Measurements from ENCODE around the gene TMPRSS7.

TMPRSS7 gene

DNA sequence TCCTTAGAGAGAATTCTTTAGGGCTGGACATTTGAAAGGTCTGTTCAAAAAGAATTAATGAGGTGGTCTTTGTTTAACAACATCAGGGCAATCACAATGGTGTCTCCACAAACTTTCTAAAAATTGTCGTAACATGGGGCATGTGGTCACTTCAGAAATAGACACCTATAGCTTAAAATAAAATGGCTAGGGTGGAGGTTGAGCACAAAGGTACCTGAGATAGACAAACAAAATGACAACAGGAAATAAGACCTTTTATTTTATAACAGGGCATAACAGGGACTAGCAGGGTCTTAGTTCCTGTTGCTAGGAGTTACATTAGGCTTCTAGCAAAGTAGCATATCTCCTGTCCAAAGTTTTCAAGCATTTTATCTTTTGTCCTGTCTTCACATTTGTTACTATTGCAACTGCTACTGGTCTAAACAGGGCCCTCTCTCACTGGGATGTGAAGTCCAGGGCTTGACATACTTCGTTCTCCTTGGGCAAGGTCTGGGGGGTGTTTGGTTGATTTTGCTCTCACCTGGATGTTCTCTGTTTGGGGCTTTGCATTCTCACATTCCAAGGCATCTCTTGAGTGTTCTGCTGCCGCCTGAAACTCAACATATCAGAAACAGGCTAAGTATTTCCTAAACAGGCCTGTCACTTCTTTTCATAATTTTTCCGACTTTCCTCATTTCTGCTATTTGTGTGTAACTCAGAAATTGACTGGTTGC is 95.5 kb downstream of the TMPRSS7 start:
- DNase-seq = no peak

DNA sequence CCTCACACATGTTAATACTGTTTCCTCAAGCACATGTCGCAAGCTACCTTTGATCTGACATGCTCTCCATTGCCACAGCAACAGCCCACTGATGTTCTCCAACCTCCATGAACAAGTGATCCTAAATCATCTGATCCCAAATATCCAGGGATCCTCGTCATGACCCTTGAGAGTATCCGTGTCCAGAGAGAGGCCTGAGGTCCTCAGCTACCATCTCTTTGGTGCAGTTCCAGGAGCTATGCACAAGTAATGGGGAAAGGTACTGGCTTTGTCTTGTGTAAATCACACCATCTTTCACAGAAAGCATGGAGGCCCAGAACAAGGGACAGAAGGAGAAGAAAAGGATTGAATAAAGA is 96.1 kb downstream of the TMPRSS7 start:
- no peak for DNase-seq

All from NCI-H1417 (cell line).